Activated gamma-delta T cell treated with anti-CD3 and anti-CD28 coated beads, Interleukin-2, amount 50 U/mL, for 16 hours (primary cell): Measurements from ENCODE around the gene SETD1A.

Experiments used
- DNase-seq: peaks from one replicate; pipeline ENCODE4 v3.0.0-alpha.2; 2020; ENCODE audit warnings: low read depth

Gene SETD1A

GRCh38 chr16:30957456-30958174, at the start of gene SETD1A:
TSS of gene SETD1A (plus strand) at chr16:30957754. CDS start at chr16:30958732, 978 bp downstream.
- peak; percentile 96 for DNase-seq

DNA sequence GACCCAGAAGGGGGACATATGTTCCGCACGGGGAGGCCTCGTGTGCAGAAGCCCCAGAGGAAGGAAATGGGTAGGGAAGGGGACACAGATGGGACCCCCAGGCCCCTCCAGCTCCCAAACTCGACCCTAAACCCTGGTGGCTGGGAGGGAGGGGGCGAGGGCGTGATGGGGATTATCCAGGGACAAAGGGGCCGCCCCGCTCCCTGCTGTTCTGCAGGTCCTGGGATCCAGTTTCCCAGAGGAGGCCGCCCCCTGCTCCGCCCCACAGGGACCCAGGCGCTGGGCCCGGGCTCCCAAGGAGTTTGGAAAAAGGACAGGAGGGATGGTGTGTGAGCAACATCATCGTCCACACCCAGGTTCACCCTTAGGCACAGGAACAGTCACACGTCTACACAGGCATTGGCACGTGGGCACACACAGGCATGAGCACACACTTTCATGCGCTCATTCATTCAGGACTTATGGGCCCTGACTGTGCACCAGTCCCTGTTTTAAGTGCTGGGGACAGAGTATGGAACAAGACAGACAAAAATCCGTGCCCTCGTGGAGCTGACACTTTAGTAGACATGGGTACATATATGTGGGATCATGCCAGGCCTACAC, 47.0 kb upstream of the SETD1A start:
- DNase-seq, result no peak

- no peak for DNase-seq
These were observed 44.7 kb upstream of the SETD1A start for GRCh38 chr16:30912794-30913412.

GRCh38 chr16:30914830-30915229, 42.7 kb upstream of the SETD1A start:
- no peak for DNase-seq

- DNase-seq, result no peak
These were observed 38.9 kb upstream of the SETD1A start for GRCh38 chr16:30918614-30919013.

- no peak for DNase-seq
These were observed 36.7 kb upstream of the SETD1A start for GRCh38 chr16:30920891-30921290.

- DNase-seq, result no peak
These were observed 36.2 kb upstream of the SETD1A start for GRCh38 chr16:30921459-30921747.

DNA sequence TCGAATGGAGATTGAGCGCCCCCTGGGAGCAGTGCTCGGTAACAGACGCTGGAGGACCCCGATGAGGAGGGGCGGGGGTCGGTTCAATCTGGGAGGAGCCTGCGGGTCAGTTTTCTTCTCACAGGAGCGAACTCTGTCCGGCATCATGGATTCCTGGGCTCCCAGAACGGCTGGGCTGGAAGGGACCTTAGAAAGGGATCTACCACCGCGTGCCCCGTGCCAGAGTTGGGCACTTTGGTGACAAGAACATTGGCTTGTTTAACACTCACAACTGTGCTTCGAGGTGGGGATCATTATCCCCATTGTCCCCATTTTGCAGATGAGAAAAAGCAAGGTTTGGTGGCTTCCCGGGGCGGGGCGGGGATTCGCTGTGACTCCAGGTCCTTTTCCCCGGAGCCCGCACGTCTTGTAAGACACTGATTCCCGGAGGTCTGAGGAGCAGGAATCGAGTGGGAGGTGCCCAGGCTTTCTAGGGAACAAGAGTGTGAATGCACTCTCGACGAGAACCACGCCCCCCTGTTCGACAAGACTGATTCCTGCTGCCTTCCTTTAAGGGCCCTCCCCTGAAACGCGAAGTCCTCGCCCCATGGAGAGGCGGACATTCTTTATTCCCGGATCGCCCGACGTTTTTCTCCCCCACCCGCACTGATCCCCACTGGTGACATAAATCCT, 35.7 kb upstream of the SETD1A start:
- peak; percentile 87 for DNase-seq

DNA sequence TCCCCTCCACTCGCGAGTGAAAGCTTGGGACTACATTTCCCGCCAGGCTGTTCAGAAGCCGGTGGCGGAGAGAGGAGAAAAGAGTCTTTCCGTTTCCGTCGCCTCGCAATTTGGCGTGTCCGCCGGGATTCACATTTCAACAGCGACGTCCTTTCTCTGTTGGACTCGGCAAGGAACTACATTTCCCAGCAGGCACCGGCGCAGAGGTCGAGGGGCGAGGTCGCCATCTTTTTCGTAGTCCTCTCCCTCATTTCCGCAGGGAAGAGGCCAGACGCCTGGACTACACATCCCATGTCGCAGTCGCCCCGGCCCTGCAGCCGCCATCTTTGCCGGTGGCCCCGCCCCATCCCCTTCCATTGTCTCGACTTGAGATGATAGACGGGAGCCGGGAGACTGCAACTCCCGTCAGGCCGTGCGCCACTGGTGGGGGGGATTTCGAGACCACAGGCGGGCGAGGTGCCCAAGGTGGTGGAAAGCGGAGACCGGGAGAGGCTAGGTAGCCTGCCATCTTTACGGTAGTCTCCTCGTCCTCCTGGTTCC, 35.1 kb upstream of the SETD1A start:
- peak; percentile 99 for DNase-seq

- peak; percentile 94 for DNase-seq
These were observed 34.5 kb upstream of the SETD1A start for GRCh38 chr16:30922960-30923535.

- DNase-seq, result no peak
These were observed 33.9 kb upstream of the SETD1A start, which contains the start of gene FBXL19 for GRCh38 chr16:30923554-30924075. TSS of gene FBXL19 (plus strand) at chr16:30923572. CDS start at chr16:30925755, 2,183 bp downstream.

GRCh38 chr16:30924076-30924912, 33.3 kb upstream of the SETD1A start:
- DNase-seq, result no peak

DNA sequence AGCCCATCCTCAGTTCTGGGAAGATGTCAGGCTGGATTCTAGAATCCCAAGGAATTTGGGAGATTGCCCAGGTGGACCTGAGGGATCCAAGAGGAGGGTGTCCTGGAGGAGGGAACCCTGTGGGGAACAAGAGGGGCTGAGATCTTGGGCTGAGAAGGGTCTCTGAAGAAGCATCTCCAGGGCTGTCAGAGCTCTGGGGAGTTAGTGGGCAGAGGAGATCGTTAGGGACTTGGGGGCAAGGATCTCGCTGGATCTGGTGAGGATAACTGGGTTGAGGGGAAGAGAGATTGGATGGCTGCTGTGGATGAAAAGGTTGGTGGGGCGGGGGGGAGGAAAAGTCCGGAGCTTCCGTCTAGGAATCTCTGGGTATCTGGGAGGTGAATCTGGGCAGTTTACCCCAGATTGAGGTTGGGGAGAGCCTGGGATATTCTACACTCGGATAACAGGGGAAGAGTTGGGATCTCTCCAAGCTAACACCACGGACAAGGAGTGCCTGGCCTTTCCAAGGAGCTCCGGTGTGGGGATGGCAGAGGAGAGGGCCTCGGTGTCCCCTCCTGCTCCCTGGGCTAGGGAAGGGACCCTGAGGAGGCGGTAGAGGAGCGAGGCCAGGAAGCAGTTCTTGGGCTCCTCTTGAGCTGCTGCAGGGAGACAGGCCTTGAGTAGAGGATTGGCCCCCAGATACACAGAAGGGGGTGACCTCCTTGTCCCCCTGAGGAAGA, 32.5 kb upstream of the SETD1A start:
- DNase-seq, result no peak

DNA sequence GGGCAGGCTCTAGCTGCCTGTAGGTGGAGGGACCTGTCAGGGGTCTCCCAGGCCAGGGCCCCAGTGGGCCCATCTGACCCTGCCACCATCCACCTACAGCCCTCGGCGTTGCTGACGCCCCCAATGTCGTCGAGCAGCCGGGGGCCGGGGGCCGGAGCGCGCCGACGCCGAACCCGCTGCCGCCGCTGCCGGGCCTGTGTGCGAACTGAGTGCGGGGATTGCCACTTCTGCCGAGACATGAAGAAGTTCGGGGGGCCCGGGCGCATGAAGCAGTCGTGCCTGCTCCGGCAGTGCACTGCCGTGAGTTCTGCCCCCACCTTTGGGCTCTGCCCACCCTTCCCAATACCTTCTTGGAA, 31.9 kb upstream of the SETD1A start:
- no peak for DNase-seq

DNA sequence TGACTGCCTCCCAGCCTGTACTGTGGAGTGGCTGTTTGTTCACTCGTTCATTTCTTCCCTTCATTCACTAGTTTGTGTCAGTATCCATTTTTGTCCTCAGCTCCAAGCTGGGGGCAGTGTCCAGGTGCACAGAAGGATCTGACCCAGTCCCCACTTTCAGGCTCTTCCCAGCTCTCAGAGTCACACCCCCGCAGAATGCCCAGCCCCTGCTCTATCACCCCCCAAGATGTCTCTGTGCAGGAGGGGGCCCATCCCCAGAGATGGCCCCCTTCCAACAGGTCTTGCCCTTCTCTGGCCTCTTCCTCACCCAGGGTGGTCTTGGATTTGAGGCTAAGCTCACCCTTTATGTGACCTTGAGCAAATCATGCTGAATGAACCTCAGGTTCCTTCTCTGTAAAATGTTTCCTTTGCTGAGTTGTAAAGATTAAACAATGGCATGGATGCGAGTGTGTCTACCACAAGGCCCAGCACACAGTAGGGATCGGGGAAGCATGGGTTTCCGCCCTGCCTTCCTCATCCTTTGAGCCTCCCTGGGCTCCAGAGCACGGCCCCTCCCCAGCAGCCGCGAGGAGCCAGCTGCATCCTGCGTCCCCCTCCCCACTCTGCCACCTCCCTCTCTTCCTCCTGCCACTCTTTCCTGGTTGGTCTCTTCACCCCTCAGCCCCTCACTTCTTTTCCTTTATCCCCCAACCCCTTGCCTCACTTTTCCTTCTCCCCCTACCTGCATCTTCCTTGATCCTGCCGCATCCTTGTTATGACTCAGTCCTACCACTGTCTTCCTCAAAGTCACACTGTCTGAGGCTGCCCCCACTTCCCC, 31.4 kb upstream of the SETD1A start:
- DNase-seq, result no peak

DNA sequence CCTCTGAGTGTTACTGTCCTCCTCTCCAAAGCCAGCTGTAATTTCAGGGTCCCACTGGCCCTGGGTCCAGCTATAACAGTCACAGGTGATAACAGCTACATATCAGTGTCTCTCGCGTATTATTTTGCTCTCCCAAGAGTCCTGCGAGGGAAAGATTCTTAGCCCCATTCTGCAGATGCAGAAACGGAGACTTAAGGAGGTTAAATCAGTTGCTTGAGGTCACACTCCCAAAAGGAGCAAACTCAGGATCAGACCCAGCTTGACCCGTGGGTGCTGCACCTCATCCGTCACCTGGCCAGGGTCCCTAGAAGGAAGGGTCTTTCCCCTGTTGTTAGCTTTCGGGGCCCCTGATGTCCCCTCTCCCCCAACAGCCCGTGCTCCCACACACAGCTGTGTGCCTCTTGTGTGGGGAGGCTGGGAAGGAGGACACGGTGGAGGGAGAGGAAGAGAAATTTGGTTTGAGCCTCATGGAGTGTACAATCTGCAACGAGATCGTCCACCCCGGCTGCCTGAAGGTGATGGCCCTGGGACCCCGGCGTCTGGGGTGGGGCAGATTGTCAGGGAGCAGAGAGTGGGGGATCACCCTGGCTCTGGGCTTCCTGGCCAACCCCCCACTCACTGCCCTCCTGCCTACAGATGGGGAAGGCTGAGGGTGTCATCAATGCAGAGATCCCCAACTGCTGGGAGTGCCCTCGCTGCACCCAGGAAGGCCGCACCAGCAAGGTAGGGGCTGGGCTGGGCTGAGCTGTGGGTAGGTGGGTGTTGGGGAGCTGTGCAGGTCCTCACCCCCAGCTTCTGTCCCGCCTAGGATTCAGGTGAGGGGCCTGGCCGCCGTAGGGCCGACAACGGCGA, 30.4 kb upstream of the SETD1A start:
- DNase-seq, result no peak

DNA sequence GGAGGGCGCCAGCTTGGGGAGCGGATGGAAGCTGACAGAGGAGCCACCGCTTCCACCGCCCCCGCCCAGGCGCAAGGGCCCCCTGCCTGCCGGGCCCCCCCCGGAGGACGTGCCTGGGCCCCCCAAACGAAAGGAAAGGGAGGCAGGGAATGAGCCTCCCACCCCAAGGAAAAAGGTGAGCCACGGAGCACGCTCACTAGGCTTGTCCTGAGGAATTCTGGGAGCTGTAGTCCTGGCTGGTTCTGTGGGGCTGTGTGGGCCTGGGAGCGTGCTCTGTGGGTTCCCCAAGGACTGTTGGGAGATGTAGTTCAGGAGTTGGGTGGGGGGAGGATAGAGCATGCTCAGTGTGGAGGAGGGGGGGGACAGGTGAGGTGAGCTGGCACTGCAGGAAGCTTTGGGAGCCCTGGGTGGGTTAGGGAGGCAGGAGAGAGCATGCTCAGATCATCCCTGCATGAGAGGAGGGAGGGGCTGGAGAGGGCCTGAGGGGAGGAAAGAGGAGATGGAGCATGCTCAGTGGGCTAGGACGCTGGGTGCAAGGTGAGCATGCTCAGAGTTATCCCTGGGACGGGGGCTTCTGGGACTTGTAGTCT, 29.7 kb upstream of the SETD1A start:
- no peak for DNase-seq

DNA sequence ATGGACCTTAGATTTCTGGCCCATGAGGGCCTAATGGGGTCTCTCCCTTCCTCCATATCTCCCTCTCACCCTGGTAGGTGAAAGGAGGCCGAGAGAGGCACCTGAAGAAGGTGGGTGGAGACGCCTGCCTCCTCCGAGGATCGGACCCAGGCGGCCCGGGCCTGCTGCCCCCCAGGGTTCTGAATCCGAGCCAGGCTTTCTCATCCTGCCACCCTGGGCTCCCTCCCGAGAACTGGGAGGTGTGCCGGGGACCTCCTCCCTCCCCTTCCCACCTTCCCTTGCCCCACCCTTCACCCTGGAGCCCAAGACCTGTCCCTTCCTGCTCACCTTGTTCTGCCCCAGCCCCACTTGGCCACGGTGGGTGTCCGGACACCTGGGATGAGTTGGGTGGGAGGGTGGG, 29.2 kb upstream of the SETD1A start:
- DNase-seq, result no peak
